ENCODE results near the gene RAP2C. TPM values are rescaled to one million over a fixed set of nuclear protein-coding genes. Genes with fewer than 3 reads are reported as not detected.

Gene RAP2C
- total RNA-seq, 2 experiments from 2014 or later = 51.9 to 52.0 TPM

DNA sequence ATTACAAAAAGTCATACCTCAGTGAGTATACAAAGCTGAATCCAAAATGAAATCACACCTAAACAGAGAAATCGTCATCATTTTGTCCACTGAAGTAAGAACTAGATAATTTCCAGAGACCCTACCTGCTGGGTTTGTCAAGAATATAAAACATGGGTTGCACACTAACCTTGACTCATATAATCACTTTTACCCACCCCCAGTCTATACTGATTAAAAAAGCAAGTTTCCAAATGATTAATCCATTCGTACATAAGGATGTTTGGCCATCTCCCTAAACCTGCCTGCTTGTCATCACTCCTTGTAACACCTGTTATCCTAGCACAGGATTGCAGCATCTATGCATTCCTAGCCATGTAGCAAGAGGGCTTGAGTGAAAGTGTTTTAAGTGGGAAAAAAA, 4.7 kb downstream of the RAP2C start:
- peaks cover 23% of the 10 kb centered on the region for H3K36me3 ChIP-seq (ENCODE audit: insufficient read depth, low read length)
- intact Hi-C loops (cut with DNase I, micrococcal nuclease) = loop anchor here in 1 of 2 experiments (5.0 kb wide), 1 partner anchor 42 kb away; no protein-coding TSS in a partner anchor
- H3K27me3 ChIP-seq (ENCODE audit: control insufficient read depth in 1 of 2, insufficient read depth in 2 of 2, low read length in 2 of 2) = no peaks in the 10 kb centered on the region
- TF ChIP-seq, protein P1, sequence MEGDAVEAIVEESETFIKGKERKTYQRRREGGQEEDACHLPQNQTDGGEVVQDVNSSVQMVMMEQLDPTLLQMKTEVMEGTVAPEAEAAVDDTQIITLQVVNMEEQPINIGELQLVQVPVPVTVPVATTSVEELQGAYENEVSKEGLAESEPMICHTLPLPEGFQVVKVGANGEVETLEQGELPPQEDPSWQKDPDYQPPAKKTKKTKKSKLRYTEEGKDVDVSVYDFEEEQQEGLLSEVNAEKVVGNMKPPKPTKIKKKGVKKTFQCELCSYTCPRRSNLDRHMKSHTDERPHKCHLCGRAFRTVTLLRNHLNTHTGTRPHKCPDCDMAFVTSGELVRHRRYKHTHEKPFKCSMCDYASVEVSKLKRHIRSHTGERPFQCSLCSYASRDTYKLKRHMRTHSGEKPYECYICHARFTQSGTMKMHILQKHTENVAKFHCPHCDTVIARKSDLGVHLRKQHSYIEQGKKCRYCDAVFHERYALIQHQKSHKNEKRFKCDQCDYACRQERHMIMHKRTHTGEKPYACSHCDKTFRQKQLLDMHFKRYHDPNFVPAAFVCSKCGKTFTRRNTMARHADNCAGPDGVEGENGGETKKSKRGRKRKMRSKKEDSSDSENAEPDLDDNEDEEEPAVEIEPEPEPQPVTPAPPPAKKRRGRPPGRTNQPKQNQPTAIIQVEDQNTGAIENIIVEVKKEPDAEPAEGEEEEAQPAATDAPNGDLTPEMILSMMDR (IDR thresholded peaks at IDR 0.05) = no peak
- CTCF ChIA-PET = no interaction called here
- POLR2A ChIA-PET = no interaction called here
- H3K9me3 ChIP-seq (ENCODE audit: control insufficient read depth in 1 of 2, insufficient read depth in 1 of 2, low read length in 2 of 2) = no peaks in the 10 kb centered on the region
- no peak overlapping the region for H3K27ac ChIP-seq (ENCODE audit: low read depth in 1 of 2, low read length in 2 of 2)
- H3K4me1 ChIP-seq (ENCODE audit: insufficient read depth, low read length) = peaks cover 10% of the 10 kb centered on the region
- Mint-ChIP-seq H3K9me3 (no peaks in the 10 kb centered on the region), H3K36me3 (ENCODE audit: low read depth) (peaks cover 70% of the 10 kb centered on the region), H3K4me1 (ENCODE audit: low read depth) (peaks cover 77% of the 10 kb centered on the region), H3K27me3 (no peaks in the 10 kb centered on the region), H3K27ac (peak overlapping the region; percentile 74), H3K4me3 (peak overlapping the region; percentile 81)
- no peak overlapping the region for H3K4me3 ChIP-seq (ENCODE audit: low read length)
- ATAC-seq (ENCODE audit: poor library complexity) = no peak
- DNase-seq = no peak

DNA sequence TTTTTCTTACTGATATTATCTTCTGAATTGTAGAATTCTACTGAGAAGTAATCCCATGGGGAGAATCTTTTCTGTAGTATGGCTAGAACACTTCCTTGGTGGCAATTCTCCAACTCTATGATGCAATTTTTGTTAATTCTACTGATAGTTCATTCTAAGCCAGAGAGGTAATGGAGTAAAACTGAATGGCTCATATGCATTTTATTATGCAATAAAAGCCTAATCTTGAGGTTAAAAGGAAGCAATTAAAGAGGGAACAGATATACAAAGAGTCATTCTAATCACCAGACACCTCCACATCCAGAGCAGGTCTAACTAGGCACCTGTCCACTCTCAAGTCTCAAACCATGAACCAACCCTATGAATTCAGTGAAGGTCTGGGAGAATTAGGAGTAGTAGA, 9.7 kb downstream of the RAP2C start:
- TF ChIP-seq, protein P1 (IDR thresholded peaks at IDR 0.05) = no peak
- no peak for ATAC-seq (ENCODE audit: poor library complexity)
- CTCF ChIA-PET = no interaction called here
- no peak overlapping the region for H3K27ac Mint-ChIP-seq
- no peaks in the 10 kb centered on the region for H3K9me3 Mint-ChIP-seq
- POLR2A ChIA-PET = no interaction called here
- Histone ChIP-seq H3K4me3 (ENCODE audit: low read length) (no peak overlapping the region), H3K36me3 (ENCODE audit: insufficient read depth, low read length) (peaks cover 28% of the 10 kb centered on the region), H3K27ac (ENCODE audit: low read depth in 1 of 2, low read length in 2 of 2) (no peak overlapping the region), H3K4me1 (ENCODE audit: insufficient read depth, low read length) (peaks cover 6% of the 10 kb centered on the region), H3K27me3 (ENCODE audit: control insufficient read depth in 1 of 2, insufficient read depth in 2 of 2, low read length in 2 of 2) (no peaks in the 10 kb centered on the region), H3K9me3 (ENCODE audit: control insufficient read depth in 1 of 2, insufficient read depth in 1 of 2, low read length in 2 of 2) (no peaks in the 10 kb centered on the region)
- peaks cover 68% of the 10 kb centered on the region for H3K4me1 Mint-ChIP-seq (ENCODE audit: low read depth)
- intact Hi-C loops (cut with DNase I, micrococcal nuclease) = no loop called here
- no peak overlapping the region for H3K4me3 Mint-ChIP-seq
- no peaks in the 10 kb centered on the region for H3K27me3 Mint-ChIP-seq
- H3K36me3 Mint-ChIP-seq (ENCODE audit: low read depth) = peaks cover 71% of the 10 kb centered on the region
- DNase-seq = no peak

DNA sequence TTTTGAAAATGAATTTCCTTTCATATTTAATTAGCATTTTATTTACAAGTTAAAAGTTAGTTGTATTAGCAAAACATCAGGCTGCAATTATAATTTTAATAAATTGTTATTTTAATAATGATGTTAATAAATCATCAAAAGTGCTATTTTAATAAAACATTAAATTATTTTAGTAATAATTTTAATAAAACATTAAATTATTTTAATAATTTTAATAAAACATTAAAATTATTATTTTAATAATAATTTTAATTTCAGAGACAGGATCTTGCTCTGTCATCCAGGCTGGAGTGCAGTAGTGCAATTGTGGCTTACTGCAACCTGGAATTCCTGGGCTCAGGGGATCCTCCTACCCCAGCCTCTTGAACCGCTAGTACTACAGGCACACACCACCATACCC, 10.8 kb downstream of the RAP2C start:
- intact Hi-C loops (cut with DNase I, micrococcal nuclease) = no loop called here
- H3K27me3 Mint-ChIP-seq = no peaks in the 10 kb centered on the region
- Histone ChIP-seq H3K9me3 (ENCODE audit: control insufficient read depth in 1 of 2, insufficient read depth in 1 of 2, low read length in 2 of 2) (no peaks in the 10 kb centered on the region), H3K27me3 (ENCODE audit: control insufficient read depth in 1 of 2, insufficient read depth in 2 of 2, low read length in 2 of 2) (no peaks in the 10 kb centered on the region), H3K4me1 (ENCODE audit: insufficient read depth, low read length) (peaks cover 6% of the 10 kb centered on the region), H3K36me3 (ENCODE audit: insufficient read depth, low read length) (peaks cover 22% of the 10 kb centered on the region), H3K4me3 (ENCODE audit: low read length) (no peak overlapping the region), H3K27ac (ENCODE audit: low read depth in 1 of 2, low read length in 2 of 2) (no peak overlapping the region)
- H3K4me1 Mint-ChIP-seq (ENCODE audit: low read depth) = peaks cover 57% of the 10 kb centered on the region
- DNase-seq (no peak), ATAC-seq (ENCODE audit: poor library complexity) (no peak)
- ChIA-PET POLR2A (interaction anchor here (2.4 kb wide), 1 partner anchor 8 kb away, joined by 7 read pairs; no protein-coding TSS in a partner anchor), CTCF (no interaction called here)
- TF ChIP-seq, protein P1 (IDR thresholded peaks at IDR 0.05) = no peak
- H3K9me3 Mint-ChIP-seq = no peaks in the 10 kb centered on the region
- no peak overlapping the region for H3K27ac Mint-ChIP-seq
- no peak overlapping the region for H3K4me3 Mint-ChIP-seq
- H3K36me3 Mint-ChIP-seq (ENCODE audit: low read depth) = peaks cover 67% of the 10 kb centered on the region

All from CD4-positive, alpha-beta T cell (primary cell).